GM19035 (cell line): ENCODE results near the gene DMD.

Experiments
- ATAC-seq: cut with Tn5 transposase; IDR thresholded peaks from one replicate; pipeline ENCODE4 v1.9.1; 2021; ENCODE audit not compliant: unreplicated experiment

Gene DMD

DNA sequence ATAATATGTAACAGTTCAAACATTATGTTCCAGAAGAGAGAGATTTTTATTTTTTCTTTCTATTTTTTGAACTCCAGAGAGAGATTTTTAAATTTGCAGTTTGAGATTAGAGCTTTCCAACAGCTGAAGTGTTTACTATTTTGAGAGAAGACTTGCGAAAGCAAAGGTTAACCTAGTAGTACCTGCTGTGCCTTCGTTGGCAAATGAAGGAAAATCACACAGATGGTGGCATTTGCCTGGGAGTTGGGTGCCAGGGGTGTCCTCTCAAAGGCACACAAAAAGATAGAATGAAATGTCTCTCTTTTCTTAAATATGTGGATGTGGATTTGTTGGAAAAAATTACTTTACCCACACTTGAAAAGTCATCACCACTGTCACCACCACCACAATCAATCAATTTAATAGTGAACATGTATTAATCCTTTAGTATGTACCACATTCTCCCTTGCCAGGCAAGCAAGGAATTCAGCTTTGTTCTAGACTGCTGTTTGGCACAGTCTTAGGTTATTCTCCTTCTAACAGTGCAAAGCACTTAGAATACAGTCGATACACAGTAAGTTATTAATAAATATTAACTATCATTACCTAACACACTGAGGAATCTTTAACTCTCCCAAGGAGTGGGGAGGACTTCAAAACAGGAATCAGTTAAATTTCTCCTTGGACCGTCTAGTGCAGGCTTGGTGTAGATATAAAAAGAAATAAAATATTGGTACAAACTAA is 1301.3 kb downstream of the DMD start:
- ATAC-seq: no peak

DNA sequence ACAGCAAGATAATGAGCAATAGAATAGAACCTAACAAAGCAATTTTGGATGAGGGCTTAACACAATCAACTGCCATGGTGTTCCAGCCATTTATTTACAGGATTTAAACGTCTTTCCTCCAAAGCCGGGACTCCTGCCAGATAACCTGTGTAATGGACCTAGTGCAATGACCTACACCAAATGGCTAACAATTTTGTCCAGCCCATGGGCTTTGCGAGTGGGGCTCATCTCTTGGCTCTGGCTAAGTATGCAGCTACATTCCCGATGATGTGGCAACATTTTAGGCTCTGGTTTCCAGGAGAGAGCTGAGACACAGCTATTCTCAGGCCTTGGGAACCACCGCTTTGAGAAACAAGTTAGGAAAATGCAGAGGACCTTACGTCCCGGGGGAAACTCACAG is 1317.2 kb downstream of the DMD start:
- ATAC-seq: no peak

DNA sequence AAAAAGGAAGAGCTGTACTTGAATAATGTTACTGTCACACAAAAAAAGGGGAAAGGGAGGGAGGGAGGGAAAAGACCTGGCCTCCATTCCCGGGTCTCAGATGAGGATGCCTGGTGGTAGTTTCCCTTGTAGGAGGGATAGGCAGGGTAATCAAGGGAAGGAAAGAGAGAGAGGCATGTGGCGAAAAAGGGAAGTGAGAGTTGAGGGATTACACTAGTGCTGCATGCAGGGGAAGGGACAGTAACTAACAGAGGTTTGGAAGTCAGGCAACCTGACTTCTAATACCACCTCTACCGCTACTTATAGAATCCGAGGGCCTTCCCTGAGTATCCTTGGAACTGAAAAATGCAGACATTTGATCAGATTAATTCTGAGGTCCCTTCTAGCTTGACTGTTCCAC is 1317.8 kb downstream of the DMD start:
- no peak for ATAC-seq

DNA sequence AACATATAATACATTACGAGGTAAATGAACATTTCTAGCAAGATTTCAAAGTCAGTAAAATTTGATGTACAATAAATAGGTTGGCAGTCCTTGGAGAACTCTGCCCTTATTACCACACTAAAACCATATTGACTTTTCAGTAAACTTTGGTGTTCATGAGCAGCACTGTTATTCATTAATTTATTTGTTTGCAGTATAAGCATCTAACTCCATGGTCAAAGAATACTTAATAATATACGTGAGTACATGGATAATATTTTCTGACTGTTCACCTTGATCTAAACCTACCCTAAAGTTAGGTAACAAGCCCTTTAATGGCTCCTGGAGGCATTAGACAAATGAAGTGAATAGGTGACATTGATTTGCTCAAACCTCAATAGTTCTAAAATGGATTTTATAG is 1322.3 kb downstream of the DMD start:
- ATAC-seq: no peak

DNA sequence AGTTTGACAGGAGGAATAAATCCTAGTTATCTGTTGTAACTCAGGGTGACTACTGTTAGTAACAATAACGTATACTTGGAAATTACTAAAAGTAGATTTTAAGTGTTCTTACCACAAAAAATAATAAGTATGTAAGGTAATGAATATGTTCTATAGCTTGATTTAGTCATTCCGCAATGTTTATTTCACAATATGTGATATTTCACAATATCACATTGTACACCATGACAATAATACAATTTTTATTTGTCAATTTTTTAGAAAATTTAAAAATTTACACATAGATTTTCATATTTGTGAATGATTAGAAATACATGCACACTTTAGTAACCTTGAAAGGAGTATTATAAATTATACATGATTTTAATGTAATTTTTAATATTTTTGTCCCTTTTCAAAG is 1326.8 kb downstream of the DMD start:
- no peak for ATAC-seq

DNA sequence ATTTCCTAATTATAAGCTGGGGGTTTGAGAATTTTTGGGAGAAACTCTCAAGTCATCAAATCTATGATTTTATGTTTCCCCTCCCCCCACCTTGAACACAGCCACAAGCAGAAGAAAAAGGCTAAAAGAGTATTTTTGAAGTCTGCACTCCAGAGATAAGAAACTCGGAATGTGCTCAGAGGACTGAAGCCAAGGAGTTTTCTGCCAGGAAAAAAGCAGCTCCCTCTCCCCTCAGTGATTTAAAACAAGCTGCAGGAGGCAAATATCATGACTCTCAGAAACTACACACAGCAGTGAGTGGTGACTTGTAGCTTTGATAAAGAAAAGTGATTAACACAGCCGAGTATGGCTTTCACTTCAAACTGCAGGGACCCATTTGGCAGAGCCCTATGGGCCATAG is 1339.3 kb downstream of the DMD start:
- no peak for ATAC-seq

DNA sequence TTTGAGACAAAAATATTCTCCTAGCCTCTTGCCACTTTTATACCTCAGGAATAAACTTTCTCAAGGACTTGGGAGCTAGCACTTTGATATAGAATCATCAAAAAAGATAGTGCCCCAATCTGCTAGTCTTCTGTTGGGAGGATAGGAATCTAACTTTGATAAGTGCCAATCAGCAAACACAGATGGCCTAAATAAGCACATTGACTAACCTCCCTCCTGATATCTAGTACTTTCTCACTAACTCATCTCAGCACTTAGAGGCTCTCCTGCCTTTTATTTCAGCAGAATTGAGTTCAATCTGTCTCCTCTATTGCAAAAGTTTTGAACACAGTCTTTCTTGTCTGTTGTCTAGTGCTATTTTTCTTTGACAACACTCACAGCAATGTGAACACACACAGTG is 1341.1 kb downstream of the DMD start:
- no peak for ATAC-seq

DNA sequence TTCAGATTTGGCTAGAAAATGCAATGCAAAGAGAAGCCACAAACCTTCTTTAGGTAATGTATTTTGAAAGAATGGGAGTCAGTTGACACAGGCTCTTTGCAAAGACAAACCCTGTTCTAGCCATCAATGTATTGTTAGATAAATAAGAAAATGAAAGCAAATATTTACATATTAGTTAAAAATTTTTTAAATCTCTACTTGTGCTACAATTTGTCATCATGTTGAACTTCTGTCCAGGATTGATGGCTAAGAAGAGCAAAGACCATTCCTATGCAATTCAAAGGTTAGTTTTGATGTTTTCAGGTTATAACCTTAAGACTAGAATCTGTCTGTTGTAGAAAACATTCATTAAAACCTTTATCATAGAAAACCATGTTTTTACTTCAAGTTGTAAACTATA is 1350.7 kb downstream of the DMD start:
- no peak for ATAC-seq

DNA sequence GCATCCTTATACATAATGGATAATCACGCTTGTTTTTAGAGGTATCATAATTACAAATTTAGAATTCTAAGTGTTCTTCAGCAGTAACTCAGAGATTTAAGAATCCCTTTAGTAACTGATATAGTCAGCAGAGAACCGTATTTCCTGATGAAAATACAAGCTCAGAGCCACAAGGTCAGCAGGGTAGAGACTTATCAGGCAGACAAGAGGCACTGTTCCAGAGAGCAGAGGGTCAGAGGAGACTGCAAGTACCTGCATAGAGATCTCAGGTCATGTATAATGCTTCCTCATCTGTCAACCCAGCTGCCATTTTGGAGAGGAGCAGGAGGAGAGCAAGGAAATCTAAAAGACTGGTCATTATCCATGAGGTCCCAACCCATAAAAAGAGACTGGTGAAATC is 1352.4 kb downstream of the DMD start:
- ATAC-seq: no peak

DNA sequence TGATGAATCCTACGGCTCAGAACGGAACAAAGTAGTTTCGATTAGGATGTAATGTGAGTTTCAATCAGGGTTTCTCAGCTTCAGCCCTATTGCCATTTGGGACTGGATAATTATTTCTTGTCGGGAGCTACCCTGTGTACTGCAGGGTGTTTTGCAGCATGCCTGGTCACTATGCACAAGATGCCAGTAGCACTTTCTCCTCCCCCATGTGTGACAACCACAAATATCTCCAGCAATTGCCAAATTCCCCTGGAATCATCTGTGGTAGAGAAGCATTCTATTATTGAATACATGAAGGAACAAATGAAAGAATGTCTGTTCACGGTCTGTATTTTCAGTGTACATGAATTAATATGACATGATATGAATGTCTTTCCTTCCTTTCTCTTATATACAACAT is 1356.6 kb downstream of the DMD start:
- no peak for ATAC-seq

DNA sequence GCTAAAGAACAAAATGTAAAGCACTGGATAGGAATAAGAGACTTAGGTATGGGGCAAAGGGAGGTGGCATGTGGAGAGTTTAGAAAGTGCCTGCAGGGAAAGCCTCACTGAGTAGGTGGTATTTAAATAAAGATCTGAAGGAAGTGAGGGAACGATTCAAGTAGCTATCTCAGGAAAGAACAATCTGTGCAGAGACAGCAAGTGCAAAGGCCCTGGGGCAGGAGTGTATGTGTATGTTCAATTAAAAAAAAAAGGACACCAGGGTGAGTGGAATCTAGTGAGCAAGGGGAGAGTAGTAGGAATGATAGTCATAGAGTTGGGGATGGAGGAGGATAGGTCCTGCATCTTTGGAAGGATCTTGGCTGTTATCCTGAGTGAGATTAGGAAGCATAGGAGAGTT is 1359.6 kb downstream of the DMD start:
- ATAC-seq: no peak

DNA sequence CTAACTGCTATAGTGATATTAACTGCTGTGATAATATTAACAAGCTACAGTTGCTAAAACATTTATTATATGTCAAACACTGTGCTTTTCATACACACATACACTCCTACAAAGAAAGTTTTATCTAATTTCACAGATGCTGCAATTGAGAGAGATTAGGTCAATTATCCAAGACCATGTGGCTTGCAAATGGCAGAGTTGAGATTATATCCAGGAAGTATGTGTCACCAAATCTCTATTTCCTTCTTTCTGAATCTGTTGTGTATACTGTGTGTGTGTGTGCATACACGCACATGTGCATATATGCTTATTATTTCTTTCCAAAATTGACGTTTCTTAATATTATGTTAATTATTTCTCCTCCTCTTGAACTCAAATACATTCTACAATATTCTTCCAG is 1363.6 kb downstream of the DMD start:
- no peak for ATAC-seq

DNA sequence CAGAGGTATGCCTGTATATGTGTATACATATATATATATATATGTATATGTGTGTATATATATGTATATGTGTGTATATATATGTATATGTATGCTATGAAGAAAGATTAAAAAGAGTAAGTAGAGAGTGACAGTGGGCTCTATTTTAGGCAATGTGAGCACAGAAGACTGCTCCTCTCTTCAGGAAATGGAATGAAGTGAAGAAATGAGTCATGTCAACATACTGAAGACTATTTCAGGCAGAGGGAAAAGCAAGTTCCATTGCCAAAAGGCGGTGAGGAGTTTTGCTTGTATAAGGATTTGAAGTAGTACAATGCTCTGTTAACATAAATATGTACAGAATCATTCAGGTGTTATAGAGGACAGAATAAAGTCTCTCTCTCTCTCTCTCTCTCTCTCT is 1366.3 kb downstream of the DMD start:
- ATAC-seq: no peak

DNA sequence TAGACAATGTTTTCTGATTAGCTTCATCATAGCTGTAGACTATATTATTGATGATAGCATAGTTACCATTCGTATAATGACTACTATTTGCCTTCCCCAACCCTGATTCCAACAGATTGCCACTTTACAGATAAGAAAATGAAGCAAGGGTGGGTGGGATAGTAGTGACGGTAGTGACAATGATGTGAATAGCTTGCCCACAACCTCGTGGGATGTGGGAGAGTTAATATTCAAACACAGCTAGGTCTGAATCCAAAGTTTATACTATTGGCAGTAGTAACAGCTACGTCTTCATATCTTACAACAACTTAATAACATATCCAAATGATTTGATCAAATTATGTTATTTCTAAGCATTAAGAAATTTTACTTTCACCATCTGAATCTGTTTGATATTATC is 1372.7 kb downstream of the DMD start:
- ATAC-seq: no peak

DNA sequence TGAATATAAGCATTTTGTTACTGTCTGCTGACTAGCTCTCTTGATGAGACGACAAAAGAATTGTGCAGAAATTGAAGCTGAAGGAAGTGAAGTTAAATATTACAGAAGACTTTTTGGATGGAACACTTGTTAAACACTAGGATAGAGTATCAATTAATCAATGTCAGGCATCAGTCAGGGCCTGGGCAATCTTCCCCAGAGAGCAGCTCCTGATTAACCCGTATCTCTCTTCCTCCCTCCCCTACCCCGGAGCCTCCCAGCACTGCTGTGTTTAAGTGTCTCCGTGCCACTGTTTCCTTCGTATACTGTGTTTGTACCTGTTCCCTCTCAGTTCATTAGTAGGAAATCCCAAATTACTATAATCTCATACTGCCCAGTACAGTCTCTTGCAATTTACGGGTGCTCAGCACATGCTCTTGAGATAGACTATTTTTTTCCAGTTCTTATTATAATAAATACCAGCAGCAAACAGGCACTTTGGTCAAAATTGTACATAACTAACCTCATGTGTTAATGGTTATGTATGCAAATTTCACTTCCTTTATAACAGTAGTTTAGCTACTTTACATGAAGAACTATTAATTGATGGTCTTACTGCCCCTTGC is 1373.8 kb downstream of the DMD start:
- no peak for ATAC-seq

DNA sequence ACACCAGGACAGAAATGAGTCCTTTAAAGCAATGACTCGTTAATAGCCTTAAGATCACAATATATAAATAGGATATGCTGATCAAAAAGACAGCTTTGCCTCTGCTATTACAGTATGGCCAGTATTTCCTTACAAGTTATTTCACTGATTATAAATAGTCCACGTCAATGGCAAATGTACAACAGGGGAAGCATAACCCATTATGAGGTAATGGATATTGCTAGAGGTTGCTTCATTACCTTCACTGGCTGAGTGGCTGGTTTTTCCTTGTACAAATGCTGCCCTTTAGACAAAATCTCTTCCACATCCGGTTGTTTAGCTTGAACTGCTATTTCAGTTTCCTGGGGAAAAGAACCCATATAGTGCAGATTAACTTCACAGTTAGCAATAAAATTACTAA is 1374.9 kb downstream of the DMD start:
- no peak for ATAC-seq

DNA sequence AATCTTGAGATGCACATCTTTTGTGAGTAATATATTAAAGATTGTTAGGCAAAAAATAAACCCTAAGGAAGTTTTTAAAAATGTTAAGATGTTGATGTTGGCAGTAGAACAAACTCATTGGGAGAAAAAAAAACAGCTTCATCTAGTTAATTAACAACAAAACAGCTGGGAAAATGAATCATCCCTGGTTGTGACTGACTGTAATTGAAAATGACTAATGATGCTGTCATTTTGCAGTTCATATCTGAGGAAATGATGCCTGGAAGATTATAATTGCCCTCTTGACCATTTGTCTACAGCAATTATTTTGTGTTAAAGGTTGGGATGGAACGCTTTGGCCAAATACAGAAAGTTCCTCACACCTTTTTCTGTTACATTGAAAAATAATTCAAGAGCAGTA is 1379.1 kb downstream of the DMD start:
- ATAC-seq: no peak

DNA sequence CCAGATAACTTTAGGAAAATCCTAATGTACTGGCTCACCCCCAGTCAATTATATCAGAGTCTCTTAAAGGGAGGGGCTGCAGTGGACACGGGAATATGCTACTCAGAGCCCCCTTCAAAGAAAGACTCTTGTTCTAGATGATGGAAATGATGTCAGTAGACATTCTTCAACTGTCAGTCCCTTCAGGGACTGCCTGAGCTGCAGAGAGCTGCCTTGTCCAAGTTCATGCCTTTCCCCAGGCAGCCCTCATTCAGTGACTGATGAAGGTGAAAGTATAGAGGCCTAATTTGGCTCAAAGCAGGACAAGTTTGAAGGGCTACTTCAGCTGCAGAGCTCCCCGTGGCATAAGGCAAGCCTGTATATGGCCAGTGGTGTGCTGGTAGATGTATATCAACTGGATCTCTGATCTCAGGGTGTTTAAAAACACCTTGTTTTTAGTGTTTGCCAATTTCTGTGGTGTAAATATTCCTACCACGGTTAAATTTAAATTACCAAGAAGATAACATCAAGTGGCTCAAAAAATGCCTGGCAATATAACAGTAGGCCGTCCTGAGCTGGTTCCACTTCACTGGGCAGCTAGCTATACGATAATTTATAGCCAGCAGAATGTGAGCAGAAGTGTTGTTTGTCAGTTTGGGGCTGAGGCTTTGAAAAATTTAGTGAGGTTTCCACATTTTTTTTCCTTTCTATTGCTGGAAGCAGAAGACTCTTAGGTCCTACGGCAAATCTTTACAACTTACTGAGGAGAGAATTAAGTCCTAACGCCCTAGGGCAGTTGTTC is 1390.7 kb downstream of the DMD start:
- no peak for ATAC-seq

DNA sequence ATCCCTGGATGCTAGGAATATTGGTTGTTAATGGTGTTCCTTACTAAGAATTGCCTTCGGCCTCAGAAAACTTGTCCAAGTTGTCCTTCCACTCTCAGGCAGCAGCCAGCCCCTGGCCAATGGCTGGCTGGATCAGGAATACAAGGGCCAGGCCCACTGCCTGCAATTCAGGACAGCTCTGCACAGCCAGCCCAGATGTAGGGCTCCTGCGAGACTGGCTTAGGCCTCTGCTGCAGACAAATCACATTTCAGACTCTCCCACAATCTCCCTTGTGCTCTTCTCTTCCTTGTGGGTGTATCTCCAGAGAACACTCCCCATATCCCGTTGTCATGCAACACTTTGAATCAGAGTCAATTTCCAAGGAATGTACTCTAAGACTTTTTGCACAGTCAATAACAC is 1391.9 kb downstream of the DMD start:
- no peak for ATAC-seq

DNA sequence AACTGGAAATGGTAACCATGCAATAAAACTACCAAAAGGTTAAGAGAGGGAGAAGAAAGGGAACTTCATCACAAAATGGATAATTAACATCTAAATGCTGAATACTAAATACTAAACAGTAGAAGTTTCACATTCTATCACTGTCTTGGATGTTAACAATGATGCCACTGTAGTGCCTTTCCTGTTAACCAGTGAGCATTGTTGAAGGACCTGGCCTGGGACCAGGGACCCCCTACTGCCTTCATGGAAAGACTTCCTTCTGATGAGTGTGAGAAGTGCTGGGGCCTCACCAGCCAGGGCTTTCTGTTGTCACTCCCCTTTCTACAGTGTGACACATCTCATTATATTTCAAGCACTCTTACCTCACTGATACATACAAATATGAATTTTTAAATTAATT is 1400.2 kb downstream of the DMD start:
- no peak for ATAC-seq

DNA sequence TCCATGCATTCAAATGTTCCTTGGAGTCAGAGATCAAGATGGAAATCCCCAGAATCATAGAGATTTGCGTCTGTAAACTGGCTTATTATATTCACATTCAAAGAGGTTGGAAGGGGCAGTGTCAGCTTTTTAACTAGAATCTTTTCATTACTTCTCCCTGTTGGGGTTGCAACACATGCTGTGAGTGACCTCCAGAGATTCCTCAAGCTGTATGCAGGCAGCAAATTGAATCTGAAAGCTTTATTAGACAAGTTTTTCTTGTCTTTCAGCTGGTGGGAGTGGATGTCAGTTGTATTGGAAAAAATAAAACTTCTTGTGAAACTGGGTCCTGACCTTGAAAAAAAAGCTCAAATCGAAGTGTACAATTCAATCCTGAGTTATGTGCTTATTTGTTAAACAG is 1403.0 kb downstream of the DMD start:
- ATAC-seq: no peak

DNA sequence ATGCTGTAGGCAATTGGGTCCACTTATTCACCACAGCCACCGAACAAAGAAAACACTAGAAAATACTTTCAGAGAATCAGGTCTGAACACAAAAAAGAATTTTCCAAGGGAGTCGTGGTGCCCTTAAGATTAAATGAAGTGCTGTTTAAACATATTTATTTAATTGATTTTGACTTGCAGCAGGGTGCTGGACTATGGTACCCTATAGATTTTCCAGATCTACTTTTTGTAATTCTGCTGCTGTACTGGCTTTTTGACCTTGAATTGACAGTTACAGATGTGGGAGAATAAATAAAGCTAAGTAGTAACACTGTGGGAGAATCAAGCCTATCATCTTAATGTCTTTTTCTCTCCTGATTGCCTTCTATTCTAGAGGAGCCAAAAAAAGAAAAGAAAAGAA is 1404.2 kb downstream of the DMD start:
- no peak for ATAC-seq
